NCI-H524 treated with DMSO at 0.1 percent for 48 hours (cell line): ENCODE data around the gene TRNAU1AP.
A peak's percentile ranks its signal among the peaks of the same experiment; 100 is the strongest.
"Not testable (repeated sequence)": the region's sequence is repeated elsewhere in the genome, so short reads cannot be mapped to it uniquely, and the experiment has no call there.

ENCODE experiments used
- DNase-seq: peaks from one replicate; lab custom pipeline; 2025; lab: John Stamatoyannopoulos, UW

TRNAU1AP gene

DNA sequence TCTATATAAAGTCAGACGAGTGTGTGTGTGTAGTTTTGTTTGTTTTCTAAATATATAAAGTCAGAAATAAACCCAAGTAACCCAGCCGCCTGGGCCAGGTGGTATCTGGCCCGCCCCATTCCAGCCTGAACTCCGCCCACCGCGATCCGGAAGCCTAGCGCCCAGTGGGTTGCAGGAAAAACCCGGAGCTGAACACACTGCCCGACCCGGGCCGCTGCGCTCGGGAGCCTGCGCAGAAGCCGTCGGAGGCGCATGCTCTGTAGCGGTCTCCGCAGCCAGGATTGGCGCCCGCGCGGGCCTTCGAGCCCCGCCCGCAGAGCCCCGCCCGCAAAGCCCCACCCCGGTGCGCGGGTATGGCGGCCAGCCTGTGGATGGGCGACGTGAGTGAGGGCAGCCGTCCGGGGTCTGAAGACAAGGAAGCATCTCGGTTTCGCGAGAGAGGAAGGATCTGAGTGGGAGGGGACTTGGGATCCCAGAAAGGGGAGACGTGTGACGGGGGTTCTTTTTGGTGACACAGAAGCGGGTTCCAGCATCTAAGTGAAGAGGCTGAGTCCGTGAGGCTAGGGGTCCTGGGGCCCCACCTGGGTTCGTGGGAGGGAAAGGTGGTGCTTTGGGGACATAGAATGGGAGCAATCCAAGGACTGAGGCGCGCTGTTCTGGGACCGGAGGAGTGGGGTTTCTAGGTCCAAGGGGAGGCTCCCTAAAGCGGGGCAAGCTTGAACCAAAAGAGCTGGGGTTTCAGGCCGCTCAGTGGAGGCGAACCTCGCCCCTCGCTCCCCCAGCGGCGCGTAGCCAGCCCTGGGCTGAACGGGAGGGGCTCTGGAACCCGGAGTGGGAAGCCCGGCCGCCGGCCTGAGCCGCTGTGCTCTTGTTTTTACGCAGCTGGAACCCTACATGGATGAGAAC is at the start of gene TRNAU1AP:
Gene TRNAU1AP (plus strand): TSS at position 328 of the 906 bp plus-strand sequence. CDS start 26 bp downstream, at position 354.
- DNase-seq, result peak; percentile 59

DNA sequence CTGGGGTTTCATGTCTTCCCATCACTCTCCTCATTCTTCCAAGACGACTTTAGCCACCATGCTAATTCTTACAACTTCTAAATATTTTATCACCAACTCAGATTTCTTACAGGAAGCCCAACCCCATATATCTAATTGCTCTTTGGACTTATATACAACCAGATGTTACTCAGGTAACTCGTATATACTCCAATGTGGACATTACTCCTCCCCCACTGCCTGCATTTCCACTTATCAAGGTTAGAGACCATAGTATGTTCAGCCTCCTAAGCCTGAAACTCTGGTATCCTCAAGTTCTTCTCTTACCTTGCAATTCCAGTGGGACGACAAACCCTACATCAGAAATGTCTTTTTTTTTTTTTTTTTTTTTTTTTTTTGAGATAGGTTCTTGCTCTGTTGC is 49.8 kb upstream of the TRNAU1AP start:
- no peak for DNase-seq

DNA sequence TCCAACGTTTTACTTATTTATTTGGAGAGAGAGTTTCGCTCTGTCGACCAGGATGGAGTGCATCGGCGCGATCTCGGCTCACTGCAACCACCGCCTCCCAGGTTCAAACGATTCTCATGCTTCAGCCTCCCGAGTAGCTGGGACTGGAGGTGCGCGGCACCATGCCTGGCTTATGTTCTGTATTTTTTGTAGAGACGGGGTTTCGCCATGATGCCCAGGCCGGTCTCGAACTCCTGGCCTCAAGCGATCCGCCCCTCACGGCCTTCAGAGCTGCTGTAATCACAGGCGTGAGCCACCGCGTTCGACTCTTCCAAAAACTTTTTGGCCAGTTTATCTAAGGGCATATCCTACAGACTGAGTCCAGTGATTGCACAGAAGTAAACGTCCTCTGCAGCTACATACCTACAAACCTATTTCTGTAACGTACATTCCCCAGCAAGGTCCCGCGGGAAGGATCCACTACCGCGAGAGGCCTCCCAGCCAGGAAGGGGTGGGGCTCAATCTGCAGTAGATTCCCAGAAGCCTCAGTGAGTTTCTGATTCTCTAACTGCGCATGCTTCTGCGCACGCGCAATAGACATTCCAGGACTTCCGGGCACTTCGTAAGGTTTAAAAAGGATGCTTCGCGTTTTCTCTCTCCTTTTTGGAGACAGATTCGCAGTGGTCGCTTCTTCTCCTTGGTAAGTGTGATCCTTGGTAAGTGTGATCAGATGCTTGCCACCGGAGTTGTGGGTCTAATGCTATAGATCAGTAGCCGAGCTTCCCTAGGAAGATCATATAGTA is 47.3 kb upstream of the TRNAU1AP start, which contains the start of gene RCC1:
Gene RCC1 (plus strand): TSS at position 638 of the 782 bp plus-strand sequence. CDS start 23,824 bp downstream, outside the sequence.
- DNase-seq, result peak; percentile 82

DNA sequence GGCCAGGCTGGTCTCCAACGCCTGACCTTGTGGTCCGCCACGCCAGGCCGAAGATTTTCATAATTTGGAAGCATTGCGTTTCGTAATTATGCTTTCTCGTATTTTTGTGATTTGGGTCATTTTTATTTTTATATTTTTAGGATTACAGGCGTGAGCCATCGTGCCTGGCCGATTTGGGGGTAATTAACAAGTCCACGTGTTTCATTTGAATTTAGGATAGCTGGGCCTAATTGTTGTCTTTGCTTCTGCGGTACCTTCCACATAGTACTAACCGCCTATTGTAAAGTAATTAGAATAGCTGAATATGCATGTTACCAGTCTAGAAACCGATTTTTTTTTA is 46.0 kb upstream of the TRNAU1AP start:
- DNase-seq, result no peak

DNA sequence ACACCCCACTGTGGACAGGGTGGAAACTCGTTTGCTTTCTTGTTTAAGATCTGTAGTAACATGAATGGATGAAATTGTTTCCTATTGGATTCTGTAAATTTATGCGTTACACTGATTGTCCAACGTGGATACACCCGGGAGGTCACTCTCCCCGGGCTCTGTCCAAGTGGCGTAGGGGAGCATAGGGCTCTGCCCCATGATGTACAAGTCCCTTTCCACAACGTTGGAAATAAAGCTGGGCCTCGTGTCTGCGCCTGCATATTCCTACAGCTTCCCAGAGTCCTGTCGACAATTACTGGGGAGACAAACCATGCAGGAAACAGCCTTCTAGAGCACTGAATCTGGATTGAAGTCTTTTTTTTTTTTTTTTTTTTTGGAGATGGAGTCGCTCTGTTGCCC is 45.6 kb upstream of the TRNAU1AP start:
- no peak for DNase-seq

DNA sequence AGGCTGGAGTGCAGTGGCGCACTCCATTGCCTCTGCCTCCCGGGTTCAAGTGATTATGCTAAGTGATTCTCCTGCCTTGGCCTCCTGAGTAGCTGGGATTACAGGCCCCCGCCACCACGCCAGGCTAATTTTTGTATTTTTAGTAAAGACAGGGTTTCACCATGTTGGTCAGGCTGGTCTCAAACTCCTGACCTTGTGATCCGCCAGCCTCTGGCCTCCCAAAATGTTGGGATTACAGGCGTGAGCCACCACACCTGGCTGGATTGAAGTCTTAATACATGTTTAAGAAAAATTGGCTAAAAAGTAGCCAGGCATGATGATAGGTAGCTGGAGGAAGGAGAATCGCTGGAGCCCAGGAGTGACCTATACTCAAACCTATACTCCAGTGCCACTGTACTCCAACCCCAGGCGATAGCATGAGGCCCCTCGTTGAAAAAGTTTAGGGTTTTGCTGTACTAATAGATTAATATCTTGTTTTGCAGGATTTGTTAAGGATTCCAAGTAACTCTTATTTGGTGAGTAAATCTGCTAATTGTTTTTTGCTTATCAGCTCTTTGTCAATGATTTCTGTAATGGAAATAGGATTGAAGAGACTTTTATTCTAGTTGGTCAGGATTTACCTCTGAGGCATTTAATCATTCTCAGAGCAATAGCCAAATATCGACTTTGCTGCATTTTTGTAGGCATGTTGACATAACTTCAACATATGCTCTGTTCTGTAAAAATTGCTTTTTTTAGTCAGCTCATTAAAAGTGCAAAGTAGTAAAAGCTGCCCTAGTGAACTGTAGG is 45.0 kb upstream of the TRNAU1AP start:
- no peak for DNase-seq

DNA sequence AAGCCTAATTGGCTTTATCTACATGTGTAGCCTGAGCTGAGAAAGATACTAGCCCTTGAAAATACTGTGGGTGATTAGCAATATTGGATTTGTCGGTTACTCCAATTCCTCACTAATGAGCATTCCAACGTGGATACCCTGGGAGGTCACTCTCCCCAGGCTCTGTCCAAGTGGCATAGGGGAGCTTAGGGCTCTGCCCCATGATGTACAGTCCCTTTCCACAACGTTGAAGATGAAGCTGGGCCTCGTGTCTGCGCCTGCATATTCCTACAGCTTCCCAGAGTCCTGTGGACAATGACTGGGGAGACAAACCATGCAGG is 44.5 kb upstream of the TRNAU1AP start:
- no peak for DNase-seq

DNA sequence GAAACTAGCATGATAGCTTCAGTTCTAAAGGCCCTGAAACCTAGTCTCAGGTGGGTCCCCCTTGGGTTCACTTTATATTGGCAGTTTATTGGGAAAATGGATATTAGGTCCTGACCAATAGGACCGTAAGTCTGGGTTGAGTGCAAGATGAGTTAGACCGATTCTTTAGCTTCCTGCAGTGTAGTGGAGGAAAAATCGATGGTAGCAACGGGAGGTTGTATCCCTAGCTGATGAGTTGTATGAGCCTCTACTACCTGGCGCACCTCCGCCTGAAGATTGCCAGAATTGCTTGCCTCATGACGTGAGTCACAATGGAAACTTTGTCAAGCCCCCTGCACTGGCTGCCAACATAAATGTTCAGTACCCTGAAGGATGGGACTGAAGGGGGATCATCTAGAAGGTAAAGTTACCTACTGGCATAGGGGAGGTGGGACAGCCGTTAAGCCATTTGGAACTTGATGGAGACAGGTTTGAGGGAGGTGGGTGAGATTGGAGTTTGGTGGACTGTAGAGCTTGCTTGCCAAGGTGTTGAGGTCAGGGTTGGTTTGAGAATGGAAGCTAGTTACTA is 43.1 kb upstream of the TRNAU1AP start:
- DNase-seq, result no peak

DNA sequence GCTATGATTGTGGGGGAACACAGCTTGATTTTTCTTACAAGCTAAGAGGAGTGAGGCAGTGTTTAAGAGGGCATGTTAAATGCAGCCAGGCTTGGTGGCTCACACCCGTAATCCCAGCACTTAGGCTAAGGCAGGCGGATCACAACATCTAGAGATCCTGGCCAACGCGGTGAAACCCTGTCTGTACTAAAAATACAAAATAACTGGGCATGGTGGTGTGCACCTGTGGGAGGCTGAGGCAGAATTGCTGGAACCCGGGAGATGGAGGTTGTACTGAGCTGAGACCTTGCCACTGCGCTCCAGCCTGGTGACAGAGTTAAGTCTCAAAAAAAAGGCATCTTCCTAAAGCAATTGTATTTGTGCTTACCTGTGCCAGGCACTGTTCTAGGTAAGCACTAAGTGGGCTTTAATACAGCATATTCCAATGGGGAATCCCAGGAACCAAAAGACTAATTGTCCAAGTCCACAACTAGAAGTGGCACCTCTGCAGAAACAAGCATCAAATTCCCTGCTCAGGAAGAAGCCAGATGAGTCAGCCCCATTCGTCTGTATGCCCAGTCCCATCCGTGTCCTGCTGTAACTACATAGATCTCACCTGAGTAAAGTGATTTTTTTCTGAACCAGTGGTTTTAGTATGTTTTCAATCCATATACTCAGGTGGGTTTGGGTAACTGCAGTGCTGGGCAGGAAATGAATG is 42.5 kb upstream of the TRNAU1AP start:
- no peak for DNase-seq

DNA sequence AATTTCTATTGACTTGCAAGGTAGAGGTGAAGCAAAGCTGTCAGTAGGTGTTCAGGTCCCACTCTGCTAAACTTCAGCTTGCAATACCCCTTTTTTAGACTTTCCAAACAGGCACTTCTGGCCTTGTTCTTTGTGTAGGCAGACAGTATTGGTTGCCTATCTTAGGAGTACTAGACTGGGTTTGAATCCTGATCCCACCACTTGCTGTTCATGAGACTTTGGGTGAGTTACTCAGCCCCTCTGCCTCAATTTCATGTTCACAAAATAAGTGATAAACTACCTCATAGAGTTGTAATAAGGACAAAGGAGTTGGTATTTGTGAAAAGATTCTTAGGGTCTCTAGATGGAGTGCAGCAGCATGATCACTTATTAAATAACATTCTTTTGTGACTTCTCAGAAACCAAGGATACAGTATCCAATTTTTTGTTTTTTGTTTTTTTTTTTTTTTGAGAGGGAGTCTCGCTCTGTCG is 41.9 kb upstream of the TRNAU1AP start:
- DNase-seq, result no peak

DNA sequence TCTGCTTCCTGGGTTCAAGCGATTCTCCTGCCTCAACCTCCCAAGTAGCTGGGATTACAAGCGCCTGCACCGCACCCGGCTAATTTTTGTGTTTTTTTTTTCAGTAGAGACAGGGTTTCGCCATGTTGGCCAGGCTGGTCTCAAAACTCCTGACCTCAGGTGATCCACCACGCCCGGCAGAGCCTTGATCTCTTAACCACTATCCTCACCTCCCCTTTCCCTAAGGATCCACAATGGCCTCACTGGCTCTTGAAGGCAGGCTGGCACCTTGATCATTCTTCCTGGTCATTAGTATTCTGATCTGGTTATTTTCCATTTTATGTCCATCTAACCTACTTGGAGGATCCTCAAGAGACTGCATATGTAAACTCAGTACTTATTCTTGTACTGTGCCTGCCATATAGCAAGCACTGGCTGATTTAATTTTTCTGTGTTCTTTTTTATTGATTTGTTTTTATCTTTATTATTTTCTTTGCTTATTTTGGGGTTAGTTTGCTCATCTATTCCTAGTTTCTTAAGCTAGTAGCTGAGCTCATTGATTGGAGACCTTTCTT is 40.8 kb upstream of the TRNAU1AP start:
- DNase-seq, result no peak

DNA sequence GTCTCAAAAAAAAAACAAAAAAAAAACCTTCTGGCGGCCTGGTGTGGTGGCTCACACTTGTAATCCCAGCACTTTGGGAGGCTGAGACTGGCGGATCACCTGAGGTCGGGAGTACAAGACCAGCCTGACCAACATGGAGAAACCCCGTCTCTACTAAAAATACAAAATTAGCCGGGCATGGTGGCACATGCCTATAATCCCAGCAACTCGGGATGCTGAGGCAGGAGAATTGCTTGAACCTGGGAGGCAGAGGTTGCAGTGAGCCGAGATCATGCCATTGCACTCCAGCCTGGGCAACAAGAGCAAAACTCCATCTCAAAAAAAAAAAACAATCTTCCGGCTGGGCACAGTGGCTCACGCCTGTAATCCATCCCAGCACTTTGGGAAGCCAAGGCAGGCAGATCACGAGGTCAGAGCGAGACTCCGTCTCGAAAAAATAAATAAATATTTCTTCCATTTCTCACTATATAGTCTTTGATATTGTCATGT is 38.4 kb upstream of the TRNAU1AP start:
- DNase-seq, result not testable (repeated sequence)

DNA sequence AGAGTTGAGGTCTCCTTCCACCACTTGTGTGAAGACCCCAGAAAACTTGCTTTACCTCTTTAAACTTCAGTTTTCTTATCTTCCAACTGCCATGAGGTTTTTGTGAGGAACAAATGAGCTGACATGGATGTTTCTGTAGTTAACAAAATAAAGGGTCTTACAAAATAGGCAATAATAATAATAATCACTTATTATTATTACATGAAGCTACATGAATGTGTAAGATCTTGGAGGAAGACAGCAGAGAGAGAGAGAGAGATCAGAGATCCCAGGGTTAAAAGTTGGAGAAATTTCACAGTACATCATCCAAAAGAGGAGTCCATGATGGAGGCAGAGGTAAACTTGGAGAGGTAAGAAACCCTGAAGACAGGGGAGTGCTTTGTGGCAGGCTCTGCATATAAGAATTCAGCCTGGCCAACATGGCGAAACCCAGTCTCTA is 36.3 kb upstream of the TRNAU1AP start:
- DNase-seq, result no peak

DNA sequence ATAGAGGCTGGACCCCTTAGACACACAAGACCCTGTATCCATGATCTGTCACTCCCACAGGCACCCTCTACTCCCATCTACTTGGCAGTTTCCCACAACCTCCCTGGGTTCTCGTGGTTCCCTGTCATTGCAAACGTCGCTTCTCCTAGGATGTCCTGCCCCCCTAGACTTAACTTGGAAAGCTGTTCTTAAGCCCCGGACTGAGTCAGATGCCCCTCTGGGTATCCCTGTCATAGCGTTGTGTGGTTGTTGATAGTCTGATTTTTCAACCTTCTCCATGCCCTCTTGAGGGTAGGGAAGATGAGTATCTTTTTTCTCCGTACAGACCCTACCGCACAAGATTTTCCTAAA is 35.3 kb upstream of the TRNAU1AP start:
- DNase-seq, result no peak

DNA sequence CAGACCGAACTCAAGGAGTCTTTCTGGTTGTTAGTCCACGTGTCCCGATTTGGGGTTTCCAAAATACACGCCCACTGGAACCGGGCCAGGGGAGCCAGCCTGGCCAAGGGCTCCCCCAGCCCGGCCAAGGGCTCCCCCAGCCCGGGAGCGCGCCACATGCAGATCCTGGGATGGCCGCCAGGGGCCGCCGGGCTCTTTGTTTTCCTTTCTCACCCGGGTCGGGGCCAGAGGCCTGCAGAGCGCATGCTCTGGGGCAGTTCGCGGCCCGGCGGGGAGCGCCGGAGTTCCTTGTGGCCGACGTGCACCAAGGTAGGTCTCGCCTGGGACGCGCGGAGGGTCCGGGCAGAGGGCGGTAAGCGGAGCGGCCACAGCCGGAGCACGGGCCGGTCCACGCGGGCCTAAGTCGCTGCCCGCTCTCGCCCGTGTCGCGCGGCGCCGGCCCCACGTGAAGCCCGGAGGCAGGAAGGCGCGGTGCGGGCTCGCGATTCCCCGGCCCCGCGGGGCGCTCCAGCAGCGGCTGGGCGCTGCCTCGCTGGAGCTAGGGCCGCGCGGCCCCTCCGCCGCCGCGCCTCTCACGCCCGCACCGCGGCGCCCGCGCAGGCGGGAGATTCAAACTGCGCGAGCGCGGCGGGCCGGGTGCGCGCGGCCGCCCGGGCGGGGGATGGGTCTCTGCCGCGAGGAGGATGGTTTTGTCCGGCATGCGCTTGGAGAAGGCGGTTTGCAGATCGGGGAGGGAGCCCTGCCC is 34.7 kb upstream of the TRNAU1AP start:
- DNase-seq, result peak; percentile 52

DNA sequence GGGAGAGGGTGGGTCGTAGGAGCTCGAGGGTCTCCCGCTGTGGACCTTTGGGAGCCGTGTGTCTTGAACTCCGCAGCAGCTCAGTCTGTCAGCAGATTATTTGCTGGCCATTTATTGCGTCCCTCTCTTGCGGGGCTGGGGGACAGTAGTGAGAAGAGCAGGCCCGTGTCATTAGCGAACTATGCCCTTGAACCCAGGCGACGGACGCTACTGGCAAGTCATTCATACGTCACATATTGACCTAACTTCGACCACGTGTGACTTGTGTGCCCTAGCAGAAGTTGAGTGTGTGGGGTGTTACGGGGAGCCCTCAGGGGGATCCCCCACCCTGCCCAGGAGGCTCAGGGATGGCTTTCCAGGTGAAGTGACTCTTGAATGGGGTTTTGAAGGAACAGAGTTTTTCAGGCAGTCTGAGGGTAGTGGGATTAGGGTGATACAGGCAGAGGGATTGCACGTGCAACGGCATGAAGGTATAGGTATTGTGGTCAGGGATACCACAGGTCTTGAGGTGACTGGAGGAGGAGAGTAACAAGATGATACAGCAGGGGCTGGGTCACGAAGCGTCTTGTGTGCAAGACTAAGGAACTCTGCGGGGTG is 34.0 kb upstream of the TRNAU1AP start:
- DNase-seq, result no peak

DNA sequence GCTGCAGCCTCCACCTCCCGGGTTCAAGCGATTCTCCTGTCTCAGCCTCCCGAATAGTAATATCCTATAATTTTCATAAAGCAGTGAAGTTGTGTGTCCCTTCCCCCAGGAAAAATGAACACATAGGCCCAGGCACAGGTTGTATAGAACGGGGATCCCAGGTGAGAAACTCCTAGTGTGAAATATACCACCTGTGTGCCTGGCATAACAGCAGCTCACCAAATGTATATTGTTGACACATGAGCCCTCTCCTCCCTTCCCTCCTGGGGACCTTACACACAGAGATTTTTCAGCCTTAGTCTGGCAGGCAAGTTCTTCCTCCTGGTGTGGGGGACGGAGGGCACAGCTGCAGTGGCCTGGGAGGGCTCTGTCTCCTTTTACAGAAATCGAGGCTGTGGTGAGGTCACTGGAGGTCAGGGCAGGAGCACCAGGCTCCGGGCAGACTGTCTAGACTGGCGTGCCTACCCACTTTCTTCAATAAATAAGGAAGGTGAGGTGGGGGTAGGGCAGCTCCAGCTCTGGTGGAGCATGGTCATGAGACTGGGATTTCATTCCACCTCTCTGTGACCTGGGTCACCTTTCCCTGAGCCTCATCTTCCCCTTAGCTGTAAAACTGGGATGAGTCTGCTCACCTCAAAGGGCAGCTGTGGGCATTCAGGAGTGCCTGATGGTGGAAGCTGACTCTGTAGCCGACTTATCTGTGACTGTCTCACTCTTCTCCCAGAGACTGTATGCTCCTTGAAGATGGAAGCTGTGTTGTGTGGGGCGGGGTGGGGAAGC is 32.7 kb upstream of the TRNAU1AP start:
- DNase-seq, result no peak

DNA sequence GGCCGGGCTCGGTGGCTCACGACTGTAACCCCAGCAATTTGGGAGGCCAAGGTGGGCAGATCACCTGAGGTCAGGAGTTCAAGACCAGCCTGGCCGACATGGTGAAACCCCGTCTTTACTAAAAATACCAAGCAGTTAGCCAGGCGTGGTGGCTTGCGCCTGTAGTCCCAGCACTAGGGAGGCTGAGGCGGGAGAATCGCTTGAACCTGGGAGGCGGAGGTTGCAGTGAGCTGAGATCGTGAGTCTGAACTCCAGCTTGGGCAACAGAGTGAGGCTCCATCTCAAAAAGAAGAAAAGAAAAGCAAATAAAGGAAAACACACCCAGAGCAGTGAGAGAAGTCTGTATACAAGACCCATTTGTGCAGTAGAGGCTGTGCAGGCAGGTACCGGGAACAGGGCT is 32.1 kb upstream of the TRNAU1AP start:
- DNase-seq, result not testable (repeated sequence)
